Activated CD8-positive, alpha-beta memory T cell treated with anti-CD3 and anti-CD28 coated beads, Interleukin-2, amount 10 ng/mL, durations not matched to agents 7 days and 5 days (primary cell): ENCODE measurements around the gene CELSR1. TPM values are rescaled to one million over a fixed set of nuclear protein-coding genes. Genes with fewer than 3 reads are reported as not detected.

Experiments used
- ATAC-seq: fragments of 150-1000 bp; cut with Tn5 transposase; one replicate; pipeline ENCODE4 v1.10.0; 2021; ENCODE audit warnings: moderate library complexity
- CTCF ChIA-PET: fragments of 350-600 bp; sonication (Branson Sonifier 250); formaldehyde crosslinking; loops from one replicate; lab custom pipeline; 2021; ENCODE audit warnings: antibody characterized with exemption; lab: Charles Lee
- DNase-seq: peaks from one replicate; pipeline ENCODE4 v3.0.0-alpha.2; 2020
- H3K27ac Mint-ChIP-seq: one replicate; pipeline ENCODE4 v1.8.0; 2021; ENCODE audit warnings: mild to moderate bottlenecking, mixed read lengths
- H3K27me3 Mint-ChIP-seq: one replicate; pipeline ENCODE4 v1.8.0; 2021; ENCODE audit warnings: mixed read lengths
- H3K36me3 Mint-ChIP-seq: one replicate; pipeline ENCODE4 v1.8.0; 2021; ENCODE audit warnings: mild to moderate bottlenecking, mixed read lengths
- H3K4me1 Mint-ChIP-seq: one replicate; pipeline ENCODE4 v1.8.0; 2021; ENCODE audit warnings: mixed read lengths
- H3K4me3 Mint-ChIP-seq: one replicate; pipeline ENCODE4 v1.8.0; 2021; ENCODE audit warnings: mild to moderate bottlenecking, moderate library complexity, mixed read lengths
- H3K9me3 Mint-ChIP-seq: one replicate; pipeline ENCODE4 v1.8.0; 2022; ENCODE audit warnings: low read depth, mixed read lengths
- total RNA-seq, 2 experiments: library from RNA; stranded (reverse); gene quantifications; one replicate each; pipeline ENCODE4 v1.2.3, GENCODE V29; 2021

The CELSR1 gene
- total RNA-seq, 2 experiments from 2014 or later, result 0.06 to 0.12 TPM

- no peaks in the 10 kb centered on the region for H3K4me1 Mint-ChIP-seq
- CTCF ChIA-PET, result interaction anchor here (1.6 kb wide), 1 partner anchor 89 kb away, joined by 4 read pairs; no protein-coding TSS in a partner anchor
- no peak overlapping the region for H3K27ac Mint-ChIP-seq
- H3K27me3 Mint-ChIP-seq, result no peaks in the 10 kb centered on the region
- H3K4me3 Mint-ChIP-seq, result no peak overlapping the region
- ATAC-seq (no peak), DNase-seq (no peak)
- H3K36me3 Mint-ChIP-seq, result no peaks in the 10 kb centered on the region
- no peaks in the 10 kb centered on the region for H3K9me3 Mint-ChIP-seq
These were observed 80.6 kb downstream of the CELSR1 start for GRCh38 chr22:46456818-46457163.

- CTCF ChIA-PET, result interaction anchor here (1.6 kb wide), 1 partner anchor 88 kb away, joined by 4 read pairs; no protein-coding TSS in a partner anchor
- H3K4me1 Mint-ChIP-seq, result no peaks in the 10 kb centered on the region
- ATAC-seq, result no peak
- no peaks in the 10 kb centered on the region for H3K27me3 Mint-ChIP-seq
- DNase-seq, result no peak
- no peaks in the 10 kb centered on the region for H3K9me3 Mint-ChIP-seq
- no peak overlapping the region for H3K27ac Mint-ChIP-seq
- H3K4me3 Mint-ChIP-seq, result no peak overlapping the region
- H3K36me3 Mint-ChIP-seq, result no peaks in the 10 kb centered on the region
These were observed 82.0 kb downstream of the CELSR1 start for GRCh38 chr22:46455446-46455845.

- no peaks in the 10 kb centered on the region for H3K9me3 Mint-ChIP-seq
- no peaks in the 10 kb centered on the region for H3K36me3 Mint-ChIP-seq
- H3K27me3 Mint-ChIP-seq, result no peaks in the 10 kb centered on the region
- no peaks in the 10 kb centered on the region for H3K4me1 Mint-ChIP-seq
- ATAC-seq (no peak), DNase-seq (no peak)
- H3K27ac Mint-ChIP-seq, result no peak overlapping the region
- no peak overlapping the region for H3K4me3 Mint-ChIP-seq
- CTCF ChIA-PET, result no interaction called here
These were observed 82.7 kb downstream of the CELSR1 start for GRCh38 chr22:46454504-46455269.

- H3K9me3 Mint-ChIP-seq, result no peaks in the 10 kb centered on the region
- no peak for ATAC-seq
- H3K4me1 Mint-ChIP-seq, result no peaks in the 10 kb centered on the region
- H3K27ac Mint-ChIP-seq, result no peak overlapping the region
- no peaks in the 10 kb centered on the region for H3K27me3 Mint-ChIP-seq
- no peak overlapping the region for H3K4me3 Mint-ChIP-seq
- H3K36me3 Mint-ChIP-seq, result no peaks in the 10 kb centered on the region
- CTCF ChIA-PET, result no interaction called here
- DNase-seq, result no peak
These were observed 83.5 kb downstream of the CELSR1 start for GRCh38 chr22:46453829-46454503.

- Mint-ChIP-seq H3K4me3 (no peak overlapping the region), H3K36me3 (no peaks in the 10 kb centered on the region), H3K9me3 (no peaks in the 10 kb centered on the region), H3K27me3 (no peaks in the 10 kb centered on the region), H3K4me1 (no peaks in the 10 kb centered on the region), H3K27ac (no peak overlapping the region)
- ATAC-seq, result no peak
- DNase-seq, result no peak
- CTCF ChIA-PET, result no interaction called here
These were observed 84.2 kb downstream of the CELSR1 start for GRCh38 chr22:46453006-46453828.

- no peaks in the 10 kb centered on the region for H3K27me3 Mint-ChIP-seq
- no peak overlapping the region for H3K27ac Mint-ChIP-seq
- no peak for ATAC-seq
- no peaks in the 10 kb centered on the region for H3K9me3 Mint-ChIP-seq
- no peak overlapping the region for H3K4me3 Mint-ChIP-seq
- no peaks in the 10 kb centered on the region for H3K4me1 Mint-ChIP-seq
- DNase-seq, result no peak
- CTCF ChIA-PET, result no interaction called here
- H3K36me3 Mint-ChIP-seq, result no peaks in the 10 kb centered on the region
These were observed 85.0 kb downstream of the CELSR1 start for GRCh38 chr22:46452195-46453005.

GRCh38 chr22:46451741-46452140 is 85.7 kb downstream of the CELSR1 start:
- Mint-ChIP-seq H3K9me3 (no peaks in the 10 kb centered on the region), H3K27me3 (no peaks in the 10 kb centered on the region), H3K36me3 (no peaks in the 10 kb centered on the region), H3K4me3 (no peak overlapping the region), H3K27ac (no peak overlapping the region), H3K4me1 (no peaks in the 10 kb centered on the region)
- CTCF ChIA-PET, result no interaction called here
- ATAC-seq, result no peak
- DNase-seq, result no peak

GRCh38 chr22:46450931-46451561 is 86.4 kb downstream of the CELSR1 start:
- Mint-ChIP-seq H3K9me3 (no peaks in the 10 kb centered on the region), H3K27me3 (no peaks in the 10 kb centered on the region), H3K27ac (no peak overlapping the region), H3K36me3 (no peaks in the 10 kb centered on the region), H3K4me1 (no peaks in the 10 kb centered on the region), H3K4me3 (no peak overlapping the region)
- no peak for ATAC-seq
- CTCF ChIA-PET, result no interaction called here
- no peak for DNase-seq

- Mint-ChIP-seq H3K27me3 (no peaks in the 10 kb centered on the region), H3K27ac (no peak overlapping the region), H3K36me3 (no peaks in the 10 kb centered on the region), H3K4me3 (no peak overlapping the region), H3K9me3 (no peaks in the 10 kb centered on the region), H3K4me1 (no peaks in the 10 kb centered on the region)
- ATAC-seq (no peak), DNase-seq (no peak)
- CTCF ChIA-PET, result no interaction called here
These were observed 87.3 kb downstream of the CELSR1 start for GRCh38 chr22:46449974-46450745.

- H3K27me3 Mint-ChIP-seq, result no peaks in the 10 kb centered on the region
- DNase-seq (no peak), ATAC-seq (no peak)
- H3K36me3 Mint-ChIP-seq, result no peaks in the 10 kb centered on the region
- no peak overlapping the region for H3K27ac Mint-ChIP-seq
- H3K4me1 Mint-ChIP-seq, result no peaks in the 10 kb centered on the region
- no peaks in the 10 kb centered on the region for H3K9me3 Mint-ChIP-seq
- CTCF ChIA-PET, result no interaction called here
- no peak overlapping the region for H3K4me3 Mint-ChIP-seq
These were observed 88.2 kb downstream of the CELSR1 start for GRCh38 chr22:46449116-46449691.

GRCh38 chr22:46448333-46448732 is 89.1 kb downstream of the CELSR1 start:
- H3K27me3 Mint-ChIP-seq, result no peaks in the 10 kb centered on the region
- no peaks in the 10 kb centered on the region for H3K36me3 Mint-ChIP-seq
- no peaks in the 10 kb centered on the region for H3K9me3 Mint-ChIP-seq
- CTCF ChIA-PET, result no interaction called here
- no peak overlapping the region for H3K4me3 Mint-ChIP-seq
- DNase-seq, result no peak
- H3K27ac Mint-ChIP-seq, result no peak overlapping the region
- H3K4me1 Mint-ChIP-seq, result no peaks in the 10 kb centered on the region
- ATAC-seq, result no peak

- Mint-ChIP-seq H3K4me3 (no peak overlapping the region), H3K27me3 (no peaks in the 10 kb centered on the region), H3K27ac (no peak overlapping the region), H3K4me1 (no peaks in the 10 kb centered on the region), H3K36me3 (no peaks in the 10 kb centered on the region), H3K9me3 (no peaks in the 10 kb centered on the region)
- DNase-seq (no peak), ATAC-seq (no peak)
- CTCF ChIA-PET, result no interaction called here
These were observed 89.5 kb downstream of the CELSR1 start for GRCh38 chr22:46447906-46448305.
